T-helper 22 cell (primary cell): Measurements from ENCODE around the gene NBEA.
"Not testable (repeated sequence)": the region's sequence is repeated elsewhere in the genome, so short reads cannot be mapped to it uniquely, and the experiment has no call there.

Source experiments
- DNase-seq: peaks from one replicate; pipeline ENCODE4 v3.0.0-alpha.2; 2020; ENCODE audit warnings: low read depth

Gene NBEA

DNA sequence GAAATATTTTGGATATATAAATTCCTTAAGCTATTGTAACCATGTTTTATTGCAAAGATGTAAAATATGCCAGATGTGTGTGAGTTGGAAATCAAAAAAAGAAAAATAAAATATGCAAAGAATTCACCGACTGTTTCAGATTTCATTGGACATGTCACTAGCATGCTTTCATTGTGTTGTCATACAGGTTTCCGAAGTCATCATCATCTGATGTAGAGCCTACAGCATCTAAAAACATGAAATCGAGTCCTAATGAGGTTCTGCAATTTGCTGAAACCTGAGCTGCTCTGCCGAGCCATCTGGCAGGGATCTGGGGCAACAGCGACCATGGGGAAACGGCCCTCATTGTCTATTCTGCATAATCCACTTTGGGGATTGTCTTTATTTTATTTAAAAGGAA lies 730.5 kb downstream of the NBEA start:
- DNase-seq: no peak

- no peak for DNase-seq
These were observed 733.6 kb downstream of the NBEA start for GRCh38 chr13:35675651-35676050.

DNA sequence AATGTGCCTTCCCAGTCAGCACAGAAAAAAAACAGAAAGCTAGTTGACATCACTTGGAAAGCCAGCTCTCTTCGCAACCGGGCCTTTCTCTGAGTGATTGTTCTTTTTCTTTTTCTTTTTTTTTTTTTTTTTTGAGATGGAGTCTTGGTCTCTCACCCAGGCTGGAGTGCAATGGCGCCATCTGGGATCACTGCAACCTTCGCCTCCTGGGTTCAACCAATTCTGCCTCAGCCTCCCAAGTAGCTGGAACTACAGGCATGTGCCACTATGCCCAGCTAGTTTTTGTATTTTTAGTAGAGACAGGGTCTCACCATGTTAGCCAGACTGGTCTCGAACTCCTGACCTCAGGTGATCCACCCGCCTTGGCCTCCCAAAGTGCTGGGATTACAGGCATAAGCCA lies 735.8 kb downstream of the NBEA start:
- DNase-seq: not testable (repeated sequence)

- no peak for DNase-seq
These were observed 739.6 kb downstream of the NBEA start for GRCh38 chr13:35681685-35682084.

DNA sequence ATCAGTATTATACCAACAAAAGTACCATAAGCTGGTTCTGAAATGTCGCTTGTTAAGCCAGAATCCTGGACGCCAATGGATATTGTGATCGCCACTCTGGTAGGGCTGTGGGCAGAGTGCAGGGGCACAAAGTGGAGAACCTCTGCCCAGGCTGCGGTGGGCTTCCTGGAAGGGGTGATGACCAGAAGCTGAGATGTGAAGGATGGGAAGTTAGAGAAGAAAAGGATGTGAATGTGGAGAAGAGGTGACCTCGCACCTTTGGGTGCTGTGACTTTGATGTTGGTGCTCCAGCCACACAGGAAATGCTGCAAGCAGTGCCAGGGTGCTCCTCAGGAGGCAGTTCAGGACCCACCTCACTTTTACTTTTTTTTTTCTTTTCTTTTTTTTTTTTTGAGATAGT lies 742.4 kb downstream of the NBEA start:
- no peak for DNase-seq

- no peak for DNase-seq
These were observed 745.3 kb downstream of the NBEA start for GRCh38 chr13:35687336-35687735.

- DNase-seq: no peak
These were observed 748.6 kb downstream of the NBEA start for GRCh38 chr13:35690581-35691207.

- no peak for DNase-seq
These were observed 751.2 kb downstream of the NBEA start for GRCh38 chr13:35693134-35693784.

DNA sequence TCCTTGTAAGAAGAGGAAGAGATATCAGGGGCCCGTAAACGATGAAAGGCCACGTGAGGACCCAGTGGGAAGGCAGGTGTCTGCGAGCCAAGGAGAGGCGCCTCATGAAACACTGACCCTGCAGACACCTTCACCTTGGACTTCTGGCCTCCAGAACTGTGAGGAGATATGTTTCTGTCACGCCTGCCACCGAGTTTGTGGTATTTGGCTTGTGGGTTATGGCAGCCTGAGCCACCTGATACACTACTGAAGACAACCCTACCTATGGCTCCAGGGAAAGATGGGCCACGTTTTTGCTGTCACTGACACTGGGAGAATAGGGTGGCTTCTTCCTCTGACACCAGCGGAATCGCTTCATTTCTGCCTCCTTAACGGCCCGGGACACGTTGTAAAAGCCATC lies 752.0 kb downstream of the NBEA start:
- DNase-seq: no peak

- DNase-seq: no peak
These were observed 752.7 kb downstream of the NBEA start for GRCh38 chr13:35694549-35695447.

GRCh38 chr13:35695448-35695770 lies 753.3 kb downstream of the NBEA start:
- no peak for DNase-seq

DNA sequence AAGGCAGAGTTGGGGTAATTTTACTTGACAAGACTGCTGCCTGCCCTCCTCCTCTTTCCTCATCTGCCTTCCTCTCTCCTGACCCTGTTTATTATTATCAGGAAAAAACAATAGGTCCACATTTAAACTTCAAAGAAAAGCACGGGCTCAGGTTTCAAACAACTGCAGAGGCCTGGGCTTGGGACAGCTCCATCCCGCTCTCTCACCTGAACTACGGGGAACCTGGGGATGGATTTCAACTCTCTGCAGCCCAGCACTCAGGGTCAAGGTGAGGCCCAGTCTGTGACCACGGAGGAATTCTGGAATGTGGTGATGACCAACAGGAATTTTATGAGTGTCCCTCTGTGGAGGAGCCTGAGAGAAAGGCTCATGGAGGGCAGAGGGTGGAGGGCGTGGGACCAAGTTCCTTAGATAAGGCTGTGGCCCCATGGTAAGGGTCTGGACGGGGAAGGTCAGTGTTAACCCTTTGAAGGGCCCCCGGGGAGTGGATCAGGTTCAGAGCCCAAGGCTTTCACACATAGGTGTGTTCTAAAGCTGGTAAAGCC lies 755.2 kb downstream of the NBEA start:
- no peak for DNase-seq

GRCh38 chr13:35698911-35699576 lies 757.0 kb downstream of the NBEA start:
- DNase-seq: no peak

DNA sequence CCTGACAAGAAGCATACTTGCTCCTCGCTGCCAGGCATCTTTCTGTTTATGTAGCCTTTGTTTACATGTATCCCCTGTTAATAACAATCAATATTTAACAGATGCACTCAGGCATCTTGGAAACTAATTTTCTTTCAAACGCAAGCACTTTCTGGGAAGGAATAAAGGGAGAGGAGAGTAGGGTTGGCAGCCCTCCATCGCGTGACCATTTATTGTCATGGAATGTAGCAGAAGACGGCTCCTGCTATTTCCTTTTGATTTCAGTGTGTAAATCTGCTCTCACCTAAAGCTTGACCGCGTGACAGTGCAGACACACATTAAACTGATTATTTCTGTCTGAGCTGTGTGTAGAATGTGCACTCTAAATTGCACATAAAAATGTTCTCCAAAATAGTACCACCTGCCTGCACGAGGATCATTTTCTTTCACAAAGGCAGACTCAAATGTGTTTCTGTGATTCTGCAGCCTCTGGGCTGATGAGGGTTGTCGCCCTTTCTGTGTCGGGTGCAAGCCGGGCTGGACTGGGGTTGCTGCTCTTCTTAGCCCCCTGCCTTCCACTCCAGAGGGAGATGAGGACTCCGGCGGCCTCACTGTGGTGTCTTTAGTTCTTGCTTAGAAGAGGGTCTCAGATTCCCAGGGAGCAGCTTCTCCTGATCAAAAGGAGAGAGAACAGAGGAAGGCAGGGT lies 757.9 kb downstream of the NBEA start:
- no peak for DNase-seq

DNA sequence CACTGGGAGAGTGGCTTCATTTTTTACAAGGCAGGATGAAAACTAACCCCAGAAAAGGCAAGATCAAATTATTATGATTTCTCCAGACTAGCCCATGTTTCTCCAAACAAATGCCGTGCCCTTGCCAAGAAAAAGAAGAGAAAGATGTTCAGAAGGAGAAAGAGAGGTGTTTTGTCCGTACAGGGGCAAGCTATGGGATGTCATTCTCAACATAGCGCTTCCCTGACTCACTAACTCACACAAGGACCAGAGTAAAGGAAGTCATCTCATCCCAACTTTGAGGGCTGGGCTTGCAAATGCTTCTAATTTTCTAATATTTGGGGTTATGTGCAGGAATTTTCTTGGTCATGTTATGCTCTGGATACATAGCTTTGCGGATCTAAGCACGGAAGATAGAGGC lies 758.6 kb downstream of the NBEA start:
- DNase-seq: no peak

DNA sequence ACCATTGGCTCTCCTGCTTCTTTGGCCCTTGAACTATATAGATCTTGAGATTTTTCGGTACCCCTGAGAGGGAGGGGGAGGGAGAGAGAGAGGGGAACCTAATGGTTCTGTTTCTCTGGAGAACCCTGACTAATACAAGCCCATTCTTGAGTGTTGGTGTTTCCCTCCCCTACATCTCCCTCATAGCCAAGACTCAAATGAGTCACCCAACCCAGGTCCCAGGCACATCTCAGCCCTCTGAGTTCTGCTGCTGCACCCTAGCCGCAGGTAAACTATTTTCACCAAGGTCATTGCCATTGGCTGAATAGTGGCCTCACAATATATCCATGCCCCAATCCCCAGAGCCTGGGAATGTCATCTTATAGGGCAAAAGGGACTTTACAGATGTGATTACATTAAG lies 760.2 kb downstream of the NBEA start:
- no peak for DNase-seq

DNA sequence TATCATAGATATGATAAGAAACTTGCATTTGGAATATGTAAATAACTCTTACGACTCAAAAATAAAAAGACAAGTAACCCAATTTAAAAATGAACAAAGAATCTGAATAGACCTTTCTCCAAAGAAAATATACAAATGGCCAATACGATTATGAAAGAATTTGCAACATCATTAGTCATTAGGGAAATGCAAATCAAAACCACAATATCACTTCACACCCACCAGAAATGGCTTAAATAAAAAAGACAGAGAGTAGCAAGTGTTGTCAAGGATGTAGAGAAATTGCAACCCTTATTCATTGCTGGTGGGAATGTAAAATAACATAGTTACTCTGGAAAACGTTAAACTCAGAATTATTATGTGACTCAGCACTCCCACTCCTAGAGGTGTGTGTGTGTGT lies 761.0 kb downstream of the NBEA start:
- no peak for DNase-seq

GRCh38 chr13:35704331-35704730 lies 762.3 kb downstream of the NBEA start:
- DNase-seq: no peak

DNA sequence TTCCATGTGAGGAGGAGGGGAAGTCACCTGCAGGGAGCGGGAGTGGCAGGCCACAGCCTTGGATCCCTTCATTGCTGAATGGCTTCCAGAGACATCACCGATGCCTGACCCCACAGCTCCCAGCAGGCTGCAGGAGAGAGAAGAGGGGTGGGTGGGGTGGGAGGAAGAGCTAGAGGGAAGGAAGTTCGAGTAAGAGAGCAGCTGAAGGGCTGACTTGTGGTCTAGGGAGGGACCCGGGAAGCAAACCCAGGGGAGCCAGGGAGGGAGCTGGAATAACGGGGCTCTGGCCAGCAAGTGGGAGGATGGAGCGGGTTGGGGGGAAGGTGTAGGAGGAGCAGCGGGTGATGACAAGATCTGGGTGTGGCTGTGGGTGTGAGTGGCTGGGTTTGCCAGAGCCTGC lies 764.2 kb downstream of the NBEA start:
- DNase-seq: no peak

- DNase-seq: no peak
These were observed 764.7 kb downstream of the NBEA start for GRCh38 chr13:35706721-35707120.

DNA sequence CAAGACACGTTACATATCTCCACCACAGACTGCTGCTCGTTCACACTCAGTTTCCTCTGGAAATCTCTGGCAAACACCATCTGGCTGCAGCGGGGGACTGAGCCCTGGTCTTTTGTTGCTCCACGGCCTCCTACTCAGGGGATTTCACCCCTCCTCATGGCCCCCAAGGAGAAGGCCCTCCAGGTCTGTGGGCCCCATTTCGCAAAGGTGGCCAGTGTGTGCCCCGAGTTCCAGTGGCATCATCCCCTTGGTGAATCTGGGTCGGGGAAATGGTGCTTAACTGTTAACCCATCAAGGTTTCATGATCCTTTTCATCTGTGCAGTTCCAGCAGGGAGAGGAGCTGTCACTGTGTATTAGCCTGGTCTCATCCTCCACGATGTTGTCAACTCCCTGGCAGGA lies 769.8 kb downstream of the NBEA start:
- DNase-seq: no peak
